VCaP (cell line): Measurements from ENCODE around the gene HAND1.

Source experiments
- H3K27ac ChIP-seq: fragments of 450-650 bp; 2 replicates; pipeline ENCODE4 v1.5.1; 2017
- TF ChIP-seq, protein P1 (sequence below): fragments of 450-650 bp; conservative IDR thresholded peaks from 2 replicates; pipeline ENCODE4 v1.5.1; 2017; ENCODE audit warnings: mild to moderate bottlenecking, moderate library complexity

The HAND1 gene

DNA sequence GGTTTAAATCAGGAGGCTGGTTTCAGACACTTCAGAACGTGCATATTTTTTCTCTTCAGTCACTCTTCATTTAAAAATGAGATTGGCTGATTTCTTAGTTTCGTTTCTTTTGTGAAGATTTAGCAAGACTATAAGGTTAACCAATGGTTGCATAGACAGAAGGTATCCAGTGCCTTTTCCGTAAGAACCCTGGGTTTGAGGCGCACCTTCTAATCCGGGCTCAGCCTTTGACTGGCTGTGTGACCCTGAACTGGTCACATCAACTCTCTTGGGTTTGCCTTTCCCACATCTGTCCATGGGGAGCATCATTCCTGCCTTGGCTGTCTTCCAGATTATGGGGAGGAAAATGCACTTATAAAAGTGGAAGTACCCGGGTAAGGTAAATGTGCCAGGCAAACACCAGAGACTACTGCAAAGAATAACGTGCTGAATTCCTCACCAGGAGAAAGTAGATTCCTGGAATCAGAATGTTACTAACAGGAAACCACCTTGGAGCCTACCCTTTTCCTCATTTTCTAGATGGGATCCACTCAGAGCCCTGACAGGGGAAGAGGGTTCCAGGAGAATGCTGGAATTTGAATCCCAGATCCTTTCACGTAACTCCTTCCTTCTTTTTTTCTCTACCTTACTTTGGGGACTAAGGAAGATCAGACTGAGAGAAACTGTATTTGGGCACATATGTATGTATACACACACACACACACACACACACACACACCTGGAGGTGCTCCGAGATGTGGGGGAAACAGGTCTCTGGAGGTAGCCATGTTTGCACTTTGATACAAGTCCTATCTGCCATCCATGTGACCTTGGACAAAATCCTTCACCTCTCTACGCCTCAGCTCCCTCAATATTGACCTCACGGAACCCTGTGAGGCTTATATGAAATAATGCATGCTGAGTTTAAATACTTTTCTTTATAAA is 6.8 kb downstream of the HAND1 start:
- no peak overlapping the region; the same call in 1 of the 2 replicates for H3K27ac ChIP-seq
- TF ChIP-seq, protein P1, sequence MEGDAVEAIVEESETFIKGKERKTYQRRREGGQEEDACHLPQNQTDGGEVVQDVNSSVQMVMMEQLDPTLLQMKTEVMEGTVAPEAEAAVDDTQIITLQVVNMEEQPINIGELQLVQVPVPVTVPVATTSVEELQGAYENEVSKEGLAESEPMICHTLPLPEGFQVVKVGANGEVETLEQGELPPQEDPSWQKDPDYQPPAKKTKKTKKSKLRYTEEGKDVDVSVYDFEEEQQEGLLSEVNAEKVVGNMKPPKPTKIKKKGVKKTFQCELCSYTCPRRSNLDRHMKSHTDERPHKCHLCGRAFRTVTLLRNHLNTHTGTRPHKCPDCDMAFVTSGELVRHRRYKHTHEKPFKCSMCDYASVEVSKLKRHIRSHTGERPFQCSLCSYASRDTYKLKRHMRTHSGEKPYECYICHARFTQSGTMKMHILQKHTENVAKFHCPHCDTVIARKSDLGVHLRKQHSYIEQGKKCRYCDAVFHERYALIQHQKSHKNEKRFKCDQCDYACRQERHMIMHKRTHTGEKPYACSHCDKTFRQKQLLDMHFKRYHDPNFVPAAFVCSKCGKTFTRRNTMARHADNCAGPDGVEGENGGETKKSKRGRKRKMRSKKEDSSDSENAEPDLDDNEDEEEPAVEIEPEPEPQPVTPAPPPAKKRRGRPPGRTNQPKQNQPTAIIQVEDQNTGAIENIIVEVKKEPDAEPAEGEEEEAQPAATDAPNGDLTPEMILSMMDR: no peak

DNA sequence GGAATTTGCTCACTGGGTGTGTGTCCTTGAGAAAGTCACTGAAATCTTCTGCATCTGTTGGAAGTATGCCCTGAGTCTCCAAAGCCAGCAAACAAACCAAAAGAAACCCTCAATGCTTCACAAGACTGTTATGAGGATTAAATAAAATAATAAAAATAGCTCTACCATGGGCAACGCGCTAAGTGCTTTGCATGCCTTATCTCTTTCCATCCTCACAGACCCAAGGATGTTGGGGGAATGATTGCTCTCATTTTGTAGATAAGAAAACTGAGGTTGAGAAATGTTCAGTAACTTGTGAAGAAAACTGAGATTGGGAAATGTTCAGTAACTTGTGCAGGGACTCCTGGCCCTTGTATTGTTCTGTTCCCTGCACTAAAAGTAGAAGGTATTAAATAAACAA is 7.9 kb downstream of the HAND1 start:
- H3K27ac ChIP-seq: no peak overlapping the region; the same call in 1 of the 2 replicates
- TF ChIP-seq, protein P1: no peak

DNA sequence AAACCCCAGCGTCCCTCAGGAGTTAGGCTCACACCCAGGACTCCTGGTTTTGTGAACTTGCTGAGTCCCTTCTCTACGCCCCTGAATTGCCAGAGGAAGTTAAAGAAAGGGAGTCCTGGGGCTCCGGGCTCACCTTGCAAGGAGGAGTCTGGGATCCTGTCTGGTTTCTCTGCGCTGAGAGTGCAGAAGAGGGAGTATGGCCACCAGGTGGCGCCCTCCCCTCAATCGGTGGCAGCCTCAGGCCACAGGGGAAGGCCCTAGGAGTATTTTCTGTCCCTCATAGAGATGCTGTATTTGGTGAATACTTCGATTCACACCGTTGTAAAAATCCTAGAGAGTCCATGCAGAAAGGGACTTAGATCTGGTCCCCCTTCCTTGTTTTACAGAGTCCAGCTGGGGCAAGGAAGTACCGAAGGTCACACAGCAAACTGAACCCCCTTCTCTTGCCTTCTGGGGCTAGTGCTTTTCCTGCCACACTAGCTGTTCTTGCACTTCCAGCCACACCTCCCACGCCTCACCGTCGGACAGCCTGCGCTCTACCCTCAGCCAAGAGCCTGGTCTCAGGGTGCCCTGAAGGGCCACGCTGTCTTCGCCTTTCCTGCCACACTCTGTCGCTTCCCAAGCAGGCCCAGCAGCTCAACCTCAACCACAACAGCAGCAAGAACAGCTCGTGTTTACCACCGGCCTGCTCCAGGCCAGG is 10.2 kb downstream of the HAND1 start:
- H3K27ac ChIP-seq: no peak overlapping the region
- TF ChIP-seq, protein P1: peak; percentile 93

DNA sequence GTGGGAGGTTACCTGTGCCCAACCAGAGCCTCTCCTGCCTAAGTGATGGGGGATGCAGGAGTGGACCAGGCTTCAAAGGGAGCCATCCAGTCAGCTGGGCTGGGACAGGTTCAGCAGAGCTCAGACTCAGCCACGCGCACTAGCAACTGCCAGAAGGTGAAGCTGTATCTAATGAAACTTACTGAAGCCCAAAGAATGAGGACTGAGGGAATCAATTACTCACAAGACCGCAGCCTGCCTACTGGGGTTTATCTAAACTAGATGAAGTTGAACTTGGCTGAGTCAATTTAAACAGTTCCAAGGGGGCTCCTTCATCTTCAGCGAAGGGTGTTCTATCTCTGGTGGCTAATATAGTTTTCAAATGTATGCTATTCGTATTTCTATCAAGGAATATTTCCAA is 11.4 kb downstream of the HAND1 start:
- TF ChIP-seq, protein P1: no peak

DNA sequence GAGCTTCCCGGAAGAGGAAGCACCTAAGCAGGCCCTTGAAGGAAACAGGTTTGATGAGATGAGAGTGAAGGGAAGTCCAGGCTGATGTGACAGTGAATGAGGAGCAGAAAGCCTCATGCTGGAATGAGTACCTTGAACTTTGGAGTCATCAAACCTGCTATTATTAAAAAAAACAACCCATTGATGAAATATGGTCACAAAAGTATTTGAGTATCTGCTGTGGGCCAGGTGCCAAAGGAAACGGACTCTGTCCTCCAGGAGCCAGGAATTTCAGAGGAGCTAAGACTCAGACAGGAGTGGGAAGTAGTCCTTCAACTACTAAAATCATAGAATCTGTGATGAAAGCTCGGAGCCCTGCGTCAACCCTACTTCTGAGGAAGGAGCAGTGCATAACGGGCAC is 11.9 kb downstream of the HAND1 start:
- TF ChIP-seq, protein P1: no peak
- no peak overlapping the region for H3K27ac ChIP-seq

More for the DNA sequence above, 11.4 kb downstream of the HAND1 start:
- no peak overlapping the region for H3K27ac ChIP-seq

DNA sequence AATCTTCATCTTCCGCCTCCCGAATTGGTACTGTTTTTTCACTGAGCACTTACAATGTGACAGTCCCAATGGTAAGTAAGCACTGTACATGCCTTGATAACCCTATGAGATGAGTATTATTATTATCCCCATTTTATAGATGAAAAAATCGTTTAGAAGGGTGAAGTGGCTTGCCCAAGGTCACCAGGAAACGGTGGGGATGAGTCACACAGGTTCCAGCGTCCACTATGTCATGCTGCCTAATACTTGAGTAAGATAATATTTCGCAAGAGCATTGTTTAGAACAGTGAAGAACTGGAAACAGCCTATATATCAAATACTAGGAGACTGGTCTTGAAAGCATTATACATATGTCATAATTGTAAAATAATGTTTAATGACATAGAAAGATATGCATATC is 12.9 kb downstream of the HAND1 start:
- peak overlapping the region; percentile 48; the same call in 1 of the 2 replicates for H3K27ac ChIP-seq
- TF ChIP-seq, protein P1: no peak

DNA sequence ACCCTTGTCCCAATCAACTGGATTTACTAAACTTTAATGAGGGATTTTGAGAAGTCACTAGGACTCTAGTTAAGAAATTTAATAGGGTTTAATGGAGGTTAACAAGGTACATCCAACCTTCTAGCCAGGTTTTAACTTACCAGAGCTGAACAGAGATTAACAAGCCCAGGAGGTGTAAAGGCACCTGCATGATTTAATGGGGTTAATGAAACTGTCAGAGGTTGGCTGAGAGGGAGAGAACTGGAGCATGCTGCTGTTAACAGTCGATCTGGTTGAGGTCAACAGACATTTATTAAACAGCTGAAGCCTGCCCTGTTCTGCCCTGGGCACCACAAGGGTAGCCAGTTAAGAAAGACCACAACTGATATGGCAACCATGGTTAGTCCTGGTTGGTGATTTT is 13.6 kb downstream of the HAND1 start:
- TF ChIP-seq, protein P1: no peak
- H3K27ac ChIP-seq: peak overlapping the region; percentile 48
